Measurements from ENCODE around the gene SPTBN2. TPM values are rescaled to one million over a fixed set of nuclear protein-coding genes. Genes with fewer than 3 reads are reported as not detected.
"Not testable (repeated sequence)": the region's sequence is repeated elsewhere in the genome, so short reads cannot be mapped to it uniquely, and the experiment has no call there.

The SPTBN2 gene
- total RNA-seq, 1 donor from 2014 or later: 0.39 TPM

DNA sequence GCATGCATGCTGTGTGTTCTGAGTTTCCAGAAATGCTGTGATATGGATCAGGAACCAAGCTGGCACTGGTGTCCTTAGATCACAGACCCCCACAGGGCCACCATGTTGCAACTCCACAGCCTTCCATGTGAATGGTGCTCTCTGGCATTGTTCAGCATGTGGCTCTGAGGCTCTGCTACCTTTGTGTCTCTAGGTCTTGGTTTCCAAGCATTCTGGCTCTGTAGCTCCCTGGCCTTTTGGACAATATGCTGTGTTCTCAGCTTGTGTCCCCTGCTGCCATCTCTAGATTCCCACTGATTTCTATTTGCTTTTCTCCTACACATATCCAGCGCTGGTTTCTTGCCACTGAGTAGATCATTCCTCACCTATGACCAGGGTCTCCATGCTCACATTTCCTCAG lies 3.9 kb downstream of the SPTBN2 start:
- intact Hi-C loops (cut with micrococcal nuclease): no loop called here

DNA sequence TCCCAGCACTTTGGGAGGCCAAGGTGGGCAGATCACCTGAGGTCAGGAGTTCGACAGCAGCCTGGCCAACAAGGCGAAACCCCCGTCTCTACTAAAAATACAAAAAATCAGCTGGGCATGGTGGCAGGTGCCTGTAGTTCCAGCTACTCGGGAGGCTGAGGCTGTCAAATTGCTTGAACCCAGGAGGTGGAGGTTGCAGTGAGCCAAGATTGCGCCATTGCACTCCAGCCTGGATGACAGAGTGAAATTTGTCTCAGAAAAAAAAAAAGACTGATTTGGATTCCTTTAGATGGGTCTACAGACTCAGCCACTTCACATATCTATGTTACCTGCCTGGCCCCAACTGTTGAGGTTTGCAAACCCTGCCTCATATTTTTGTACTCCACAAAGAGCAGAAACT lies 4.8 kb downstream of the SPTBN2 start:
- intact Hi-C loops (cut with micrococcal nuclease): not testable (repeated sequence)

DNA sequence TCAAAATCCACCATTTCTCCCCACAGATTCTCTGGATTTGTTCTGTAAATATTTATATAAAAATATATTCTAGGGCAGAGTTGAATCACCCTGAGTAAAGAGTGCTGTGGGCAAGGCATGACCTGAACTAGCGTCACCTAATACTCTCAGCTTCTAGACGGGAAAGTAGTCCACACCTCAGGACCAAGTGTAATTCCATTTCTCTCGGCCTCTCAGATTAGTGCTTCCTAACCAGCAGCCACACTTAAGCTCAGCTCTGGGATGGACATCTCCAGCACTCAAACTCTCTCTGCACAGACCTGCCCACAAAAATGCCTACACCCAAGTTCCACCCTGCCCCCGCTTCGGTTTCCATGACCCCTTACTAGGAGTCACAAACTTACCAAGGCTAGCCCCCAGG lies 5.3 kb downstream of the SPTBN2 start:
- intact Hi-C loops (cut with micrococcal nuclease): no loop called here

DNA sequence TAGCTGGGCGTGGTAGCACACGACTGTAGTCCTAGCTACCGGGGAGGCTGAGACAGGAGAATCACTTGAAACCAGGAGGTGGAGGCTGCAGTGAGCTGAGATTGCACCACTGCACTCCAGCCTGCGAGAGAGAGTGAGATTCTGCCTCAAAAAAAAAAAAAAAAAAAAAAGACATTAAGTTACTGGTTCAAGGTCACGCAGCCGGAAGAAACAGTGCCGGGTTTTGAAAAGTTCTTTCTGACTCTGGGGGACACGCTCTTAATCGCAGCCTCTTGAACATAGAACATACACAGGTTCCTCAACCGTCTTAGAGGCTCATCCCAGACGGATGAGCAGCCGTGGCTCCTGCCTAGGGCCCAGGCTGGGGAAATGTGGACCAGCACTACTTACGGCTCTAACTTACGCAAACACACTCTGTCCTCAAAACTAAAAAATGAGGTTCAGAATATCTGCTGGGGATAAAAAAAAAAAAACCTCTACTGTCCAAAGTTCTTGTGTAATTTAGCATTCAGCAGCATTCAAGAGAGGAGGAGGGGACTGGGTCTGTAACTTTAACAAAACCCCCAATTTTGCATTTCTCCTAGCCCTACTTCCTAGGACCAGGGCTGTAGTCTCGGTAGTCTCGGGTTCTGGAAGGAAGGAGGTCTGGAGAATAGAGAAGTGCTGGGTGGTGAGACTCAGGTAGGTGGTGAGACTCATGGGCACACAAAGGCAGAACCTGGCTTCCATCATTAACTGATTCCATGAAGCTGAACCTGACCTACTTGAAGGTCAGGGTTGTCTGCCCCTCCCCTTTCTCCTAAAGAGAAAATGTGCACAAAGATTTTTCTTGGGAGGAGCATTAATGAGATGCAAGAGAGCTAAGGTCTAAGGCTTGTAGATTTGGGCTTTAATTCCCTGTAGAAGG lies 6.0 kb downstream of the SPTBN2 start:
- intact Hi-C loops (cut with micrococcal nuclease): no loop called here

DNA sequence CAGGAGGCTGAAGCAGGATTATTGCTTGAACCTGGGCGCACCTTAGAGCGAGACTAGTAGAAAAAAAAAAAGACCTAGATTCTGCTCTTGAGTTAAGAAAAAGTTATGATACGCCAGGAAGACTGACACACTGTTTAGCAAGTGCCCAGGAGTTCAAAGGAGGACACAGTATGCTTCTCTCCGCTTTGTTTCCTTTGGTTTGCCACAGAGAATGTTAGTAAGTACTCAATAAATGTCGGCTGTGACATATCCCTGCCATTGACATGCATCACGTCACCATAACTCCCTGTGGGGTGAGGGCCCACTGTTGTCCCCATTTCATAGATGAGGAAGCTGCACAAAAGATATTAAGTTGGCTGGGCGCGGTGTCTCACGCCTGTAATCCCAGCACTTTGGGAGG lies 7.1 kb downstream of the SPTBN2 start:
- intact Hi-C loops (cut with micrococcal nuclease): no loop called here

DNA sequence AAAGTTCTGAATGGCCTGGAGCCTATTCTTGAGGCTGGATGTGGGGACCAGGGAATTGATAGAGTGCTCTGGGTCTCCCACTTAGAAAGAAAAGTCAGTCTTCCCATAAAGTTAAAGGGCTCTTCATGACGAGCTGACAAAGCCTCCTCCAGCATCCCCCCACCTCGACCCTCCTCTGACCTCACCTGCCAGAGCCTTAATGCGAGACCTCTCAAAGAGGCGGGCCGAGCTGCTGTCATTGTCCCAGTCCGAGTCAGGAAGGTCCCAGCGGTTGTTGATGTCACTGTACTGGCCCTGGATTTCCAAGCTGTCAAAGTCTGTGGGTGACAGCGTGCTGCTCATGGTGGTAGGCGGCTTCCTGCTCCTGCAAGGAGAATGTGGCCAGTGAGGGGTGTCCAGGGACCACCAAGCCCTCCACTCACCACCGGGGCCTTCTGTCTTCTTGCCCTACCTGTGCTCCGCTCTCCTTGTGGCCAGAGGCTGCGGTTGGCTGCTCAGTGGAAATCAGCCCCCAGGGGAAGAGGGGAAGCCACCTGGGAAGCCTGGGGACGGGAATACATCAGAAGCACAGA lies 8.0 kb downstream of the SPTBN2 start:
- intact Hi-C loops (cut with micrococcal nuclease): no loop called here

DNA sequence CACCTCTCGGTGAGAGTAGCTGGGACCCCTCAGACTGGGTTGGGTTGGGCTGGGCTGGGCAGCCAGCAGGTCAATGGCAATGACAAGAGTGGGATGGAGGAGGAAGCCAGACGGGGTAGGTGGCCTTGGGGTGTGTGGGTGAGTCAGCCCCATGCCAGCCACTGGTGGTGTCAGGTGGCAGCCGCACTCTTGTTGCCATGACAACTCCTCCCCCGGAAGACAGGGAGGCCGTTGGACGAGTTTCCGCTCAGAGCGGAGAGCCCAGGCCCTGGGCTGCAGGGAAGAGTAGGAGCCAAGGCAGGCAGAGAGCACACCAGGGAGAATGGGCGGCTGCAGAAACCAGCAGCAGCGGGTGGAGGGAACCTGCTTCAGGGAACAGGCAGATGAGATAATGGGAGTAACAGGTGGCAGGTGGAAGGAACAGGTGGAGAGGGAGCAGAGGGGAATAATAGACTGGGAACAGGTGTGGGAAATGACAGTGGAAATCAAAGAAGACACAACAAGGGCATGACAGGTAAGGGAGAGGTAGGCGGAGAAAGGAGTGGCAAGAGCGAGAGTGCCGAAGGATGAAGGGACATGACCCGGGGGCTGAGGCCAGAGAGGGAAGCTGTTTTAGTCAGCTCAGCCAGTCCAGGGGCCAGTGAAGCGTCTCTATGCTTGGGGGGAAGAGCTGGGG lies 8.7 kb downstream of the SPTBN2 start:
- intact Hi-C loops (cut with micrococcal nuclease): no loop called here

DNA sequence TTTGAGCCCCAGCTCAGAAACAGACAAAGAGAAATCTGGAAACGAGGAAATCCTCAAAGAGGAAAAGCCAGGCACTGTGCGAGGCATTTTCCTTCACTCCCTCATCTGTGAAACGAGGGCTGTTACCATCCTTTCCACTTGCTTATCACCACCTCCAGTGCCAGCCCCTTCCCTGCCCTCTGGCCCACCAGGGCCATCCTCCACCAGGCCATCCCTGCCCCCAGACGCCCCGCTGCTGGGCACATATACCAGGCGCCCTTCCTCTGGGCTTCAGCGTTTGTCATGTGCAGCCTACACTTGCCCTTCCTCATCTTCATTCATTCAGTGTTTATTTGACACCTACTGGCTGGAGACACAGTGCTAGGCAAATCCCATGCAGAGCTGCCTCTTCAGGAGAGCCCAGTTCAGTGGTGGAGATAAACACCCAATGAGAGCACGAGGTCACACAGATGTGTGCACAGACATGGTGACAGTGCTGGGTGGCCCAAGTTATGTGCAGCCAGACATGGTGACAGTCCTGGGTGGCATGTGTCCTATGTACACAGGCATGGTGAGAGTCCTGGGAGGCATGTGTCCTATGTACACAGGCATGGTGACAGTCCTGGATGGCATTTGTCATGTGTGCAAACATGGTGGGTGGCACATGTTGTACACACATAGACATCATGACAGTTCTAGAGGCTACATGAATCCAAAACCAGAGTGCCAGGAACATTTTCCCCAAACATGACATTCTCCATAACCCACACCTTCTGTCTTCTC lies 9.7 kb downstream of the SPTBN2 start:
- intact Hi-C loops (cut with micrococcal nuclease): no loop called here

DNA sequence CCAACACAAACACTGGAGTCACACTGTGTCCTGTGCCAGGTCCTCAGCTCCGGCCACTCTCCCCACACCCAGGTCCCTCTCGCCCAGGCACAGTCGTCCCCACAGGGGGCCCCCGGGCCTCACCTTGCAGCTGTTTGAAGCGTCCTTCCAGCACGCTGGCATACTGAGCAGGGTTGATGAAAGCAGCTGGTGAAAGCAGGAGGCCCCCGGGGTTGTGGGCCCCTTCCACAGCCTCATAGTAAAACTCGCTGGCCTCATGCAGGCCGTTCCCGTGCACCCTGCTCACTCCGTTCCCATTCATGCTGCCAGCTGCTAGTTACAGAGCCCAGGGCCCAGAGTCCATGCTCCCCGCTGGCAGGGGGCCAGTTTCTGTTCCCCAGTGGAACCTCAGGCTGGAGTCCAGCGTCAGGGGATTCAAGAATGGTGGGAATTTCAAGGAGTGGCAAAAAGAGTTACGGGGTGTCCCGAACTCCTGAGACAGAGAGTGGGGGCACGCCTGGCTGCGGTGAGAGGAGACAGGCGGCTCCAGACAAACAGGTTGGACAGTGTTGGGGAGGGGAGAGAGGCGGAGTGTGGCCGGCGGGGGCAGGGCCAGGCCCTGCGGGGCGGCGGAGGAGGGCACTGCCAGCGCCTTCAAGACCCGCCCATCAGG lies 10.6 kb downstream of the SPTBN2 start:
- intact Hi-C loops (cut with micrococcal nuclease): no loop called here

DNA sequence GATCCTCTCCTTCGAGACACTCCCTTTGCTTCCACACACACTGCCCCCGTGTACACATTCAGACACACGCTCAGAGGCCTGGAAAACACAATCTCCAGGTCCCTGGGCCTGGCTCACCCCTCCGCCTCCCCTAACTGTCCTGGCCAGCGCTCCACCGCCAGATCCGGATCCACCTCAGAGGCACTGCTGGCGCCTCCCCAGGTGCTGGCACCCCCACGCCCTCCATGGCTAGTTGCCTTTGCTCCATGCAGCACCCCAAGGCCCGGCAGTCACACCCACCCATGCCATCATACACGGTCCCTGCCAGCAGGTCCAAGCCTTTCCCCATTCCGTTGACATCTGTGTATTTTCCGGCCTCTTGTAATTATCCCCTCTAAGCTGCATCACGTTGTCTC lies 11.1 kb downstream of the SPTBN2 start:
- intact Hi-C loops (cut with micrococcal nuclease): no loop called here

DNA sequence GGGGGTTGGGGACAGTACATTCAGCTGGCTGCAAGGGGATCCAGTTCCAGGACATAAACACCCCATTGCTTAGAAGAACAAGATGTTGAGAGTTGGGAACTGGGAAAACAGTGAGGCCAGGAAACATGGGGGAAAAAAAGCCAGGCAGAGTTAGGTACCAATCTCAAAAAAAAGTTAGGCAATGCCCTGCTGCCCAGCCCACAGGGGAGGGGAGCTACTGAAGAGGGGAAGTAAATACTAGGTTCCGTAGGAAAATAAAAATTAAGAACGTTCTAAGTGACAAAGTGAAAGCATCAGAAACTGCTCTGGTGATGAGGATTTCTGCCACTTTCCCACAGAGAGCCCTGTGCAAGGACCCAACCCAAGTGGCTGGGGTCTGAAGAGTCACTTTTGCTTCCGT lies 12.0 kb downstream of the SPTBN2 start:
- intact Hi-C loops (cut with micrococcal nuclease): no loop called here

DNA sequence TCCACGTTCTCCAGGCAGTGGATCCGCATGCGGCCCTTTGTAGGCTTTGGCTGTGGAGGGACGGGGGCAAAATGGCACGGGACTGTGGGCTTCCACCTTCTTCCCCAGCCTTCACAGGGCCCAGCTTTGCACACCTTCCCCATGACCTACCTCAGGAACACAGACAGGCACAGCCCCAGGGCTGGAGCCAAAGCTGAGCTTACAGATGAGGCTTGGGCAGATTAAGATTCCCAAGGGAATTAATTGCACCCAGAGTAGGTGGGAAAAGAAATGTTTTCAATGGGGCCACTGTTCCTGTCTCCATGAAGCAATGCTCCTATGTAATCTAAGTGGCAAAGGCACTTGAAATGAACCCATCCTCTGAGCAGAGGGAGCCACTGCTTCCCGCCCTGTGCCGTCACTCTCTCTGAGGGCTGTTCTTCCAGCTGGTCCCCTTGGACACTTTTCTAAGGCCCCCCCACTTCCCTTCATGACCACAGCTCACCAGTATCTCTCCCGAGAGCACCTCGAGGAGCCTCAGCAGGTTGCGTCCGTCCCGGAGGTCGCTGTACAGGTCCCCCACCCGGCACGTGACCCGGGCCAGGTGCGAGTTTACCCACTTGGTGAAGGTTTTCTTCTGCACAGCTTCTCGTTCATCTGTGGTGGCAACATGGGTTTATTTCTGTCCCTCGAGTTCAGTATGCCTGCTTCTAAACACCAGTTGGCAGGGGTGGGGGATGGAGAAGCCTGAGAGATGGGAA lies 13.5 kb downstream of the SPTBN2 start:
- intact Hi-C loops (cut with micrococcal nuclease): no loop called here

DNA sequence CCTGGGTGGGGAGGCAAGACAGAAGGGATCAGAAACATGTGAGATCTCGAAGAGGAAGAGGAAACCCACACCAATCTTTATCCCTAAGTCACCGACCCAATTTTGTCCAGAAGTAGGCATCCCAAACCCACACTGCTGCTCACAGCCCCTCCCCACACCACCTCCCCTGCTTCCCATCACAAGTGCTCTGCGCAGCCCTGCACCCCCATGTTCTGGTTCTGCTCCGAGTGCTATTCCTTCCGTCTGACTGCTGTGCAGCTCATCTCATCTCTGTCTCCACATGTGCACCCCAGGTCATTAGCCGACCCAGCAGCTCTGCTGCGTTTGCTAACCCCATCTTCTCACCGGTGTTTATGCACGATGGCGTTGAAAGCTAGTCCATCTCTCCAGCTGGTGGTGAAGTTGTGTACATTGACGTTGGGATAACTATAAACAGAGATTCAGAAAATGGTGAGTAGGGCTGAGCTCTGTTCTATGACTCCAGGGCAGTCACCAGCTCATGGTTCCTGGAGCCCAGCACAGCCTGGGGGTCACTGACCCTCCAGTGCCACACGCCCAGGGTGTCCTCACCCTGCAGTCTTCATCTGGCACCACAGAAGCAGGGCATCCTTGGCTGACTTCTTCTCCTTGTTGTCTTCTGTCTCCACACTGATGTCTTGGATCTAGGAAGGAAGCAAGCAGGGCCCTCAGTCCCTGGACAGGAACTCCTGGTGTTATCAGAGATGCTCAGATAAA lies 15.1 kb downstream of the SPTBN2 start:
- intact Hi-C loops (cut with micrococcal nuclease): no loop called here

DNA sequence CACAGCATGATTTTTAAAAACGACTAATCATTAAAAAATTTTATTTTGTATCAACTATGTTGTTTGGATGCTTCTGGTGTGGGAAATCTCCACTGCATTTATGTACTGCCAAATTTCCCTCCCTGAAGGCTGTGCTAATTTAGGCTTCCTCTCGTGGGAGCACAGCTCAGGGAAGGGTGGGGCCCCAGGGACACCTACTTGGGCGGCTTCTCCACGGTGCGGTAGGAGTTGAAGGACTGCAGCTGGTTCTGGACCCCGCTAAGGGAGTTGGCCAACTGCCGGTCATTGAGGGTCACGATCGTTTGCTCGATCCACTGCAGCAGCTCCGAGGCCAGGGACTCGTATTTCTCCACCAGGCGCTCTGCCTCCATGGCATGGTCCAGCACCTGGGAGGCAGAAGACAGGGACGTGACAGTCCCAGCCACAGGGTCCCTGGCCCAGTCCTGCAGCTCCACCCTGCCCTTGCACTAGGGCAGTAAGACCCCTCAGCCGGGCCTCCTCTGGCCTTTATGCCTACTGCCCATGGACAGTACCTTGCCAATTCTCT lies 18.6 kb downstream of the SPTBN2 start:
- intact Hi-C loops (cut with micrococcal nuclease): no loop called here

DNA sequence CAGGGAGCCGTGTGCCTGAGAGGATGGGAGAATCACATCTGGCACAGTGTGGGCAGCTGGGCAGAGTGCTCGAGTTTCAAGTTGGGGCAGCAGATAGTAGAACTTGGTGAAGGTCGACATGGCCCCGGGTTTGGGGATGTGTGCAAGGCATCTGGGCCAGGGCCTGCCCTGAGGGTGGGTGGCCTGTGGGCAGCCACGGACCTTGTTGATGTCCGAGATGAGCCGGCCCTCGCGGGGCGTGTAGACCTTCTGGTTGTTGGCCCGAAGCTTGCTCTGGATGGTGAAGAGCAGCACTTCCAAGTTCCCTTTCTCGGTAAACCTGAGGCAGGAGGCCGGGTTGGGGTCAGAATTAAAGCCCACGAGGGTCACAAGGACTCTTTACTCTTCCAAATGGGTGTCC lies 20.3 kb downstream of the SPTBN2 start:
- intact Hi-C loops (cut with micrococcal nuclease): no loop called here

DNA sequence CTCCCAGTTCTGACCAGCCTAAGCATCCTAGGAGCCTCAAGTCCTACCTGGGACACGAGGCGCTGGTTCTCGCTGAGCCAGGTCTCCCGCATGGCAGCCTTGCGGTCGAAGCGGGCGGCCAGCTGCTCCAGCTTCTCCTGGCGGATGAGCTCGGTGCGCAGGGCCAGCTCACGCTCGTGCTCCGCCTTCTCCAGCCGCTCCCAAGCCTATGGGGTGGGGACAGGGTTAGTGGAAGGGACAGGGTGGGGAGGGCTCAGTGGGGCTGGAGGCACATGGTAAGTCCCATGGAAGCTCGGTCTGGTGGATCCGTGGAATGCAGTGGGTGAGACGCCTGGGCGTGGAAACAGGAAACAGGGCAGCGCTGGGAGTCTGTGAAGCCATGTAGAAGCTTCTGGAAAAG lies 20.9 kb downstream of the SPTBN2 start:
- intact Hi-C loops (cut with micrococcal nuclease): no loop called here

DNA sequence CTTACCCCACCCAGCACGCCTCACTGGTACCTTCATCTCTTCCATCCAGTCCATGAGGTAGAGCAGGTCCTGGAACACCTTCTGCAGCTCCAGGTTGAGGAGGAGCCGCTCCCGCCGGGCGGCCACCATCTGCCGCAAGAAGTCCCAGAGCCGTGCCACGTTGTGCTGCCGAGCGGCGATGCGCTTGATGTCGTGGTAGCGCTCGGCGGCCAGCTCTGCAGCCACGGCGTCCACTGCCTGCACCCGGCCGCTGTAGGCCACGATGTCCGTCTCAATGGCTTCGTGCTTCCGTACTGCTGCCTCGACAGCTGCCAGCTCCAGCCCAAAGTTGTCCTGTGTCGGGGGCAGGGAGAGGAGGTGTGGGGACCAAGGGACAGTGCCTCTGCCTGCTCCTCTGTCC lies 21.5 kb downstream of the SPTBN2 start:
- intact Hi-C loops (cut with micrococcal nuclease): no loop called here

DNA sequence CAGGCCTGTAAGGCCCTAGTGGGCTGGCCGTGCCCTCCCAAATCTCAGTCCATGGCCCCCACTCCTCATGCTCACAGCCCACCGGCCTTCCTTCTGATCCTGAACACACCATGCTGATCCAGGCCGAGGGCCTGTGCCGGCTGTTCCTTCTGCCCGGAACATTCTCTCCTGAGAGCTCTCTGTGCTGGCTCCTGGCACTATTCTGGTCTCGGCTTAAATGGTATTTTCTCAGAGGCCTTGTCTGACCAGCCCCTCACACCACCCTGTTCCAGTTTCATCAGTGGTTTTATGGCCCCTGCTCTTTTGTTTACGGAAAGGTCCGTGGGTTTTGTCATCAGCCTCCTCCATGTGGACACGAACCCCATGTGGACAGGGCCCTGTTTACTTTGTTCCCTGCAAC lies 22.0 kb downstream of the SPTBN2 start:
- intact Hi-C loops (cut with micrococcal nuclease): no loop called here

DNA sequence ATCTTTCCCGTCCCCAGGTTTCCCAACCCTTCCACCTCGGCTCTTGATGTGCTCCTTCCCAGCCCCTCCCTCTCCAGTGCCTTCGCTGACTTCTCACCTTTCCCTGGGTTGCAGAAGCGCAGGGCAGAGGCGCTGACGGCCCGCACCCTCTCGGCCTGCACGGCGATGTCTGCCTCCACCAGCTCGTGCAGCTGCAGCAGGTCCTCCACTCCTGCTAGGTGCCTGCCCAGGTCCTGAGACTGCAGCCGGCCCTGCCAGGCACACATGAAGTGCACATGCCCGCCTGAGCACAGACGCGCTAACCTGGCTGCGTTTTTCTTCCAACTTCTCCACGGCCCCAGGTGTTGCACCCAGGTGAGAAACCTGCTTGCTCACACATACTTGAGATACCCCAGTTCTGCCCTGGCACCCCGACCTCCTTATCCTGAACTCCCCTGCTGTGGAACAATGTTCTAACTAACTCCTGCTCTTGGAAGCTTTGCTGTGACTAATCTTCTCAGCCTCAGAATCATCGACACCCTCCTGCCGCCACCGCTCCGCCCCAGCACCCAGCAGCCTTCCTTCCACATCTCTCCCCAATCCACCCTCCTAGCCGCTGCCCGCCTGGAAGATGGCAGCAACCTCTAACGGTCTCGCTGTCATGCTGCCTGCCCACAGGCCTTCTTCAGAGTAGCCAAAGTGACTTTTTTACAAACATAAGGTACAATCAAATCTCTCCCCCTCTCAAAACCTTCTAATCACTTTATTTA lies 23.3 kb downstream of the SPTBN2 start:
- intact Hi-C loops (cut with micrococcal nuclease): no loop called here

Measured in T-helper 1 cell treated with Interleukin-12 subunit alpha and Interleukin-12 subunit beta and Interleukin-4 antibody, amounts not matched to agents 30 ng/mL and 1 ng/mL, for 36 hours (primary cell).